Caco-2 (cell line): ENCODE data around the gene KLF13. TPM values are rescaled to one million over a fixed set of nuclear protein-coding genes. Genes with fewer than 3 reads are reported as not detected.
A peak's percentile ranks its signal among the peaks of the same experiment; 100 is the strongest.

Experiments used
- BruUV-seq: library from RNA; stranded (reverse); fragments of 400-500 nt; replicated peaks from 2 replicates; lab custom pipeline; 2021; lab: Mats Ljungman, UMichigan
- CTCF ChIA-PET: fragments of 300-600 bp; sonication (Branson Sonifier 250); formaldehyde crosslinking; loops from one replicate; lab custom pipeline; 2022; ENCODE audit warnings: antibody characterized with exemption; lab: Charles Lee
- POLR2A ChIA-PET: fragments of 300-600 bp; sonication (Branson Sonifier 250); formaldehyde crosslinking; loops from one replicate; lab custom pipeline; 2022; ENCODE audit warnings: antibody characterized with exemption; lab: Charles Lee
- DNase-seq, 2 experiments: peaks; one replicate each; pipeline versions ENCODE4 v3.0.0 to v3.0.0-alpha.2; 2020 to 2022
- H3K27me3 ChIP-seq: replicated peaks from 2 replicates; pipeline ENCODE4 v1.6.0; 2011; ENCODE audit warnings: low read length; ENCODE audit not compliant: control insufficient read depth, insufficient read depth
- H3K36me3 ChIP-seq: 2 replicates; pipeline ENCODE4 v1.5.1; 2011; ENCODE audit warnings: low read length; ENCODE audit not compliant: control insufficient read depth, insufficient read depth
- H3K4me1 ChIP-seq: fragments of 250-450 bp; sonication (Bioruptor Pico); 2 replicates; pipeline ENCODE4 v1.5.1; 2020; ENCODE audit warnings: mild to moderate bottlenecking
- H3K4me3 ChIP-seq: 2 replicates; pipeline ENCODE4 v1.5.1; 2011; ENCODE audit warnings: low read depth, mild to moderate bottlenecking, control low read depth, low read length
- H3K9me3 ChIP-seq: fragments of 250-450 bp; sonication (Bioruptor Pico); 2 replicates; pipeline ENCODE4 v1.5.1; 2020; ENCODE audit warnings: mild to moderate bottlenecking, moderate library complexity
- H3K27ac Mint-ChIP-seq: one replicate; pipeline ENCODE4 v1.8.0; 2022; ENCODE audit warnings: mixed read lengths; ENCODE audit not compliant: unreplicated experiment
- H3K27me3 Mint-ChIP-seq: one replicate; pipeline ENCODE4 v1.8.0; 2022; ENCODE audit warnings: mixed read lengths; ENCODE audit not compliant: insufficient read depth, unreplicated experiment
- H3K36me3 Mint-ChIP-seq: one replicate; pipeline ENCODE4 v1.8.0; 2022; ENCODE audit warnings: mild to moderate bottlenecking, mixed read lengths; ENCODE audit not compliant: insufficient read depth, unreplicated experiment
- H3K4me1 Mint-ChIP-seq: one replicate; pipeline ENCODE4 v1.8.0; 2022; ENCODE audit warnings: low read depth, mixed read lengths; ENCODE audit not compliant: unreplicated experiment
- H3K4me3 Mint-ChIP-seq: one replicate; pipeline ENCODE4 v1.8.0; 2022; ENCODE audit warnings: mild to moderate bottlenecking, moderate library complexity, mixed read lengths; ENCODE audit not compliant: unreplicated experiment
- H3K9me3 Mint-ChIP-seq: one replicate; pipeline ENCODE4 v1.8.0; 2022; ENCODE audit warnings: mixed read lengths; ENCODE audit not compliant: unreplicated experiment
- CTCF ChIP-seq, 2 experiments: fragments of 200-600 bp in 1 of 2; IDR thresholded peaks; 1 replicate in 1 of 2; 2 replicates in 1 of 2; pipeline versions ENCODE4 v1.5.1 to v1.8.0; 2011 to 2022; ENCODE audit warnings: antibody characterized with exemption in 1 of 2, control low read depth in 1 of 2, inconsistent platforms in 1 of 2, low read depth in 1 of 2, low read length in 1 of 2, mild to moderate bottlenecking in 1 of 2, moderate library complexity in 1 of 2; ENCODE audit not compliant: insufficient read depth in 1 of 2, severe bottlenecking in 1 of 2, unreplicated experiment in 1 of 2
- intact Hi-C: fragments of 100-400 bp; cut with micrococcal nuclease; formaldehyde crosslinking; loops from one replicate; pipeline ENCODE4 v1.10.0; 2022; ENCODE audit not compliant: unreplicated experiment
- total RNA-seq: library from RNA; stranded (reverse); gene quantifications from 2 replicates; pipeline ENCODE4 v1.2.3, GENCODE V29; 2022

KLF13 gene
- total RNA-seq, 1 experiment from 2014 or later = 18.8 TPM

- no peaks in the 10 kb centered on the region for H3K36me3 ChIP-seq
- Mint-ChIP-seq H3K4me3 (no peak overlapping the region), H3K9me3 (no peaks in the 10 kb centered on the region), H3K4me1 (no peaks in the 10 kb centered on the region), H3K27ac (no peak overlapping the region), H3K27me3 (no peaks in the 10 kb centered on the region), H3K36me3 (no peaks in the 10 kb centered on the region)
- no peak overlapping the region for H3K4me3 ChIP-seq
- peaks cover 3% of the 10 kb centered on the region for H3K4me1 ChIP-seq
- H3K9me3 ChIP-seq = no peaks in the 10 kb centered on the region
- intact Hi-C loops = no loop called here
- no peak for DNase-seq
- BruUV-seq = no TSS peak
- TF ChIP-seq CTCF (IDR thresholded peaks at IDR 0.05; ENCODE audit: insufficient read depth in 1 of 2, low read depth in 1 of 2, low read length in 1 of 2, severe bottlenecking in 1 of 2, unreplicated experiment in 1 of 2) = no peak
- no peaks in the 10 kb centered on the region for H3K27me3 ChIP-seq
- POLR2A ChIA-PET = no interaction called here
- CTCF ChIA-PET = interaction anchor here (0.9 to 1.8 kb wide), 2 partner anchors 50 to 131 kb away, joined by 4 to 5 read pairs; no protein-coding TSS in a partner anchor
Measured at GRCh38 chr15:31303726-31304648, 22.6 kb upstream of the KLF13 start.

GRCh38 chr15:31304751-31305365 is 21.8 kb upstream of the KLF13 start:
- CTCF ChIA-PET = no interaction called here
- no TSS peak for BruUV-seq
- H3K36me3 ChIP-seq = no peaks in the 10 kb centered on the region
- no peak for TF ChIP-seq CTCF (IDR thresholded peaks at IDR 0.05; ENCODE audit: insufficient read depth in 1 of 2, low read depth in 1 of 2, low read length in 1 of 2, severe bottlenecking in 1 of 2, unreplicated experiment in 1 of 2)
- POLR2A ChIA-PET = no interaction called here
- no peaks in the 10 kb centered on the region for H3K36me3 Mint-ChIP-seq
- no peaks in the 10 kb centered on the region for H3K27me3 Mint-ChIP-seq
- peak overlapping the region; percentile 37 for H3K27ac Mint-ChIP-seq
- H3K4me3 Mint-ChIP-seq = no peak overlapping the region
- peaks cover 3% of the 10 kb centered on the region for H3K4me1 ChIP-seq
- no peaks in the 10 kb centered on the region for H3K27me3 ChIP-seq
- no peaks in the 10 kb centered on the region for H3K9me3 ChIP-seq
- H3K9me3 Mint-ChIP-seq = no peaks in the 10 kb centered on the region
- H3K4me1 Mint-ChIP-seq = no peaks in the 10 kb centered on the region
- no peak overlapping the region for H3K4me3 ChIP-seq
- intact Hi-C loops = no loop called here
- no peak for DNase-seq

GRCh38 chr15:31305375-31305774 is 21.3 kb upstream of the KLF13 start:
- Mint-ChIP-seq H3K36me3 (no peaks in the 10 kb centered on the region), H3K27ac (peak overlapping the region; percentile 37), H3K27me3 (no peaks in the 10 kb centered on the region), H3K9me3 (no peaks in the 10 kb centered on the region), H3K4me3 (no peak overlapping the region), H3K4me1 (no peaks in the 10 kb centered on the region)
- no peak for DNase-seq
- no peak overlapping the region for H3K4me3 ChIP-seq
- CTCF ChIA-PET = no interaction called here
- no peaks in the 10 kb centered on the region for H3K9me3 ChIP-seq
- intact Hi-C loops = no loop called here
- BruUV-seq = no TSS peak
- no peaks in the 10 kb centered on the region for H3K36me3 ChIP-seq
- no peak for TF ChIP-seq CTCF (IDR thresholded peaks at IDR 0.05; ENCODE audit: insufficient read depth in 1 of 2, low read depth in 1 of 2, low read length in 1 of 2, severe bottlenecking in 1 of 2, unreplicated experiment in 1 of 2)
- POLR2A ChIA-PET = no interaction called here
- no peaks in the 10 kb centered on the region for H3K27me3 ChIP-seq
- peaks cover 3% of the 10 kb centered on the region for H3K4me1 ChIP-seq
